Embryonic facial prominence (tissue), 1 donor: Measurements from ENCODE around the gene FGFR3.

Experiments
- DNase-seq: peaks from one replicate; pipeline ENCODE4 v3.0.0-alpha.2; 2016; ENCODE audit errors: extremely low spot score

Gene FGFR3

DNA sequence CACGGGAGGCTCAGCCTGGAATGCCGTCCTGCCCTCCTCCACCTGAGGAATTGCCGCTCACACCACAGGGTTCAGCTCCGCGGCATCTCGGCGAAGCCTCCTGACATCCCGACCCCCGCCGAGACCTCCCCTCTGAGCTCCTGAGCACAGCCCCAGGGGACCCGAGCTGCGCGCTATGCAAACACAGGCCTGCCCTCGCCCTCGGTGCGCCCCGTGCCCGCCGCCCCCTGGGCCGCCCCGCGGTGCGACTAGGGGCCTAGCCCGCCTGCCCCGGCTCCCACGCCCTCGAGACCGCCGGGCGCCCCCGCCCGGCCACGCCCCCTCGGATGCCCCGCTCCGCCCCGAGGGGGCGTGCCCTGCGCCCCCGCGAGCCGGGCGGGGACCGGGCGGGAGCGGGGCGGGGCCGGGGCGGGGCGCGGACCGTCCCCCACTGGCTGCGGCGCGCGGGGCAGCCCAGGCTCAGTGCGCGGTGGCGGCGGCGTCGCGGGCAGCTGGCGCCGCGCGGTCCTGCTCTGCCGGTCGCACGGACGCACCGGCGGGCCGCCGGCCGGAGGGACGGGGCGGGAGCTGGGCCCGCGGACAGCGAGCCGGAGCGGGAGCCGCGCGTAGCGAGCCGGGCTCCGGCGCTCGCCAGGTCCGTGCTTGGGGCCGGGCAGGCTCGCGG lies at the start of gene FGFR3:
TSS of gene FGFR3 (plus strand) at position 462 of the 664 bp plus-strand sequence. CDS start 642 bp downstream, outside the sequence.
- DNase-seq = no peak

DNA sequence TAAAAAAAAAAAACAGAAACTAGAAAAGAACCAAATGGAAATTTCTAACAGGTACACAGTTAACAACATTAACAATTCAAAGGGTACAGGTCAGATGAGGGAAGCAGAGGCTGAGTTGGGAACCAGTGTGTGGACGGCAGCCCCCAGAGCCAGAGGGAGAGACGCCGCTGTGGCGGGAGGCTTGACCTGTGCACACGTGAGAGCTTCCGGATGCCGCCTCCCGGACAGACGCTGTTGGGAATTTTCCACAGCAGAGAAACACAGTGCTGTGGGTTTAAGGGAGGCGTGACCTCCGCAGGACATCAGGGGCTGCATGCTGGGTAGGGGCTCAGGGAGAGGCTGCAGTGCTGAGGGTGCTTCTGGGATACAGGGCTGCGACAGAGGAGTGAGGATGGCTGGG lies 49.5 kb upstream of the FGFR3 start:
- DNase-seq = no peak

DNA sequence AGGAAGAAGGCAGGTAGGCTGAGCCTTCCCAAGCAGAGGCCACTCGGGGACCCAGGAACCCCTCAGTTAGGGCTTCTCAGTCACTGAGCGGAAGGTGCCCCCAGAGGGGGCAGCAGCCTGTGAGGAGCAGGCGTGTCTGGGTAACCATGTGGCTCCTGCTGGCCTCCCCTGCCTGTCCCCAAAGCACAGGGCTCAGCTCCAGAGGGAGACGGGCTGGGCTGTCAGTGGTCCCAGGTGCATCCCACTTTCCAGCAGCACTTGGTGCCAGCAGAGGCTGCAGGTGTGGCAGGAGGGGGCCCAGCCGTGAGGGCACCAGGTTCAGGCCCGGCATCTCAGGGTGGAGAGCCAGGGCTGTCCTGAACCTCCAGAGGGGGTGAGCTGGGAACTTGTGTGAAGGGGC lies 49.1 kb upstream of the FGFR3 start:
- no peak for DNase-seq

DNA sequence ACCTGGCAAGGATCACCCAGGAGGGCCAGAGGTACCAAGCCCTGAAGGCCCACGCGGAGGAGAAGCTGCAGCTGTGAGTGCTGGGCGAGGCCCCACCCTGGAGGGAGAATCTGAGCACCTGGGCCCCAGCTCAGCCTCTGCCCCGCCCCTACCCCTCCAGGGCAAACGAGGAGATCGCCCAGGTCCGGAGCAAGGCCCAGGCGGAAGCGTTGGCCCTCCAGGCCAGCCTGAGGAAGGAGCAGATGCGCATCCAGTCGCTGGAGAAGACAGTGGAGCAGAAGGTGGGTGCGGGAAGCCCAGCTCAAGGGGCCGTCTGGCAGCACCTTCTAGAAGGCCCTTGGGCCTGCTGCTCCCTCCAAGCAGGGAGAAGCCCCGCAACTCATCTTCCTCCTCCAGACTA lies 48.5 kb upstream of the FGFR3 start:
- DNase-seq = no peak

DNA sequence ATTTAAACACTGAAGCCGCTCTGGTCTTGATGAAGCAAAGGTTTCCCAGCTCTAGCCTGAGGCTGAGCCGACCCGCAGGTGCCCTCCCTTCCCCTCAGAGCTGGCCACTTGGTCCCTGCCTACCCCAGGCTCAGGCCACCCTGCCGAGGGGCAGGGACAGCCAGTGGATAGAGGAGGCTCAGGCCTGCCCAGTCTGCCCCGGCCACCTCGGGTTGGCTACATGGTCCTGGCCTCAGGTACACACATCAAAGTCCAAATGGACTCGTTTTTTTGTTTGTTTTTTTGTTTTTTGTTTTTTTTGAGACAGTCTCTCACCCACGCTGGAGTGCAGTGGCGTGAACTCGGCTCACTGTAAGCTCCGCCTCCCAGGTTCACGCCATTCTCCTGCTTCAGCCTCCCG lies 47.9 kb upstream of the FGFR3 start:
- no peak for DNase-seq

DNA sequence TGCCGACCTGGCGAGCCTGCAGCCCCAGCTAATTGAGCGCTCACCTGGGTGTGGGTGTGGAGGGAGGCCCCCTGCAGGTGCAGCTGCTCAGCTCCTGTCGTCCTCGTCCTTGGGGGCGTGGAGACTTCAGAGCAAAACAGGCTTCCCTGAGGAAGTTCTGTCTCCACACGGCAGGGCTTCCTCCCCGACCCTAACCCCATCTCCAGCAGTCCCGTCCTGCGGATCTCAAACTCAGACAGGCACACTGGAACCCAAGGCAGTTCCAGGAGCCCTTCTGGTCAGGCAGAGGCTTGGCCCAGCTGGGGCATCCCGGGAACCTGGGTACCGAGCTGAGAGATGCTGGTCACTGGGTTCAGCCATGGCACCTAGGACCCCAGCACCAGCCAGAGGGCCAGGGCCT lies 47.4 kb upstream of the FGFR3 start:
- no peak for DNase-seq

DNA sequence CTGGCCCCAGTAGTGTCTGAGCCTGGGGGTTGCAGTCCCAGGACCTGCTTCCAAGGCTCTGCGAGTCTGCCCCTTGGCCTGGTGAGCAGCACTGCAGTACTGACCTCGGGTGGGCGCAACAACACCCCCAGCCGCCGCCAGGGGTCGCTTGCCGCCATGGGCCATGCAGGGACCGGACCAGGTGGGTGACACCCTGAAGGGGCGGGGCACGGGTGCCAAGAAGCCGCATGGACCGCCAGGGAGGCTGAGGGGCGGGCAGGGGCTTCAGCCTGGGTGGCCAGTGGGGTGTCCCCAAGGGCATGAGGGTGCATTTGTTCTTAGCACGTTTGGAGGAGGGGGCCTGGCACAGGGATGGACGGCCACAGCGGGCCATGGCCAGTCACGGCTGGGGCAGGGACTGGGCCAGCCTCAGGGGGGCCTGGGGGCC lies 46.8 kb upstream of the FGFR3 start:
- DNase-seq = no peak

DNA sequence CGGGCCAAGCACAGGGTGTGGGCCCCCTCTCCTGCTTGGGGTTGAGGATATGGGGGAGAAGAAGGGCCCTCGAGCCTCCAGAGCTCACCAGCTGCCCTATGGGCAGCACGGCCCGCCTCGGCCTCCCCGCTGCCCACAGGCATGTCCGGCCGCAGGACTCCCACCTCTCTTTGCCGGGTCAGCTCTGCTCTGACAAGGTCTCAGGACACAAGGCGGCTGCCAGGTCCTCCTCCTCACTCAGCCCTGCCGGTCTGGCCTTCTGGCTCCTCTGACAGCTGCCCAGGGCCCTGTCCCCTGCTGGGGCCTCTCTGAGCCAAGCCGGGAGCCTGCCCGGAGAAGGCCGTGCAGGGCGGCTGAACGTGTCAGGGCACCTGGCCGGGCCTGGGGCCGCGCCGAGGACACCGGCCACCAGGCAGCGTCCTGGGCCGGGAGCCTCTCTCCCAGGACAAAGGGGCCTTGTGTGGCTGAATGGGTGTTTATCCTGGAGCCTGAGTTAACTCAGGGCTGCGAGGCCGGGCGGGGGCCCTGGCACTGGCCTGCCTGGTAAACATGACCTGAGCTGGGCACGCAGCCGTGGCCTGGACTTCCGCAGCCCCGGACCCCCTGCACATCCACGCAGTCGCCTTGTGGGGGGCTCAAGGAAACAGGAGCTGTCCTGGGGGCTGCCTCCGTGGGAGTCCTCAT lies 46.0 kb upstream of the FGFR3 start:
- no peak for DNase-seq

DNA sequence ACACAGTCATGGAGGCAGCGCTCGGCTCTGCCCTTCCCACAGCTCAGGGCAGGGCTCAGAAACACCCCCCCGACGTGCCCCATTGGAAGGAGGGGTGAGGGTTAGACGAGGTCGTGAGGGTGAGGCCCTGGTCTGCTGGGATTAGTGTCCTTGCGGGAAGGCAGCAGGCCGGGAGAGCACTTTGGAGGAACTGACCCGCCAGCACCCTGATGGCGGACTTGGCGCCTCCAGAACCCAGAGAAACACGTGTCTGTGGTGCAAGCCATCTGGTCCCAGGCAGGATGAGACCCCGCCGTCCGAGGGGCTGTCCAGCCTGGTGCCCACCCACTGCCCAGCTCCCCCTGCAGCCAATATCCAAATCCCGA lies 45.5 kb upstream of the FGFR3 start:
- DNase-seq = no peak

DNA sequence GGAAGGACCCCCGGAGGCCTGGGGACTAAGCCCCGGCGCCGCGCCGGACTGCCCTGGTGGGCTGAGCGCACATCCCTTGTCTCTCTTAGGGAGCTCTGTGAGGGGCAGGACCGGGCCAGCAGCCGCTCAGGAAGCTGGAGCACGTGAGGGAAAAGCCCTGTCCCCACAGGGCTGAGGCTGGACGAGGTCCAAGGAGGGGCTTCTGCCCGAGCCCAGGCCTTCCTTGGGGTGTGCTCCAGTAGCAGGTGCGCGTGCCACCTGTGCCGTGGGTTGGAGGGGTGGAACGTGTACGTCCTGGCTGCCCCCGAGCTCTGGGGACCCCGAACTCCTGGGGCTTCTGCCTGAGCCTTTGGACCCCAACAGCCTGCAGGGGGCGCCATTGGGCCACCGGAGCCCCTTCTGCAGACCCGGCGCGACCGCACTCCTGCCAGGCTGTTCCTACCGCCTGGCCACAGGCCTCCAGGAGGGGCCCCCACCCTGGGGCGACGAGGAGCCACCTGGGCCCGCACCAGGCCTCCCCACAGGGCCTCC lies 44.6 kb upstream of the FGFR3 start:
- DNase-seq = no peak

DNA sequence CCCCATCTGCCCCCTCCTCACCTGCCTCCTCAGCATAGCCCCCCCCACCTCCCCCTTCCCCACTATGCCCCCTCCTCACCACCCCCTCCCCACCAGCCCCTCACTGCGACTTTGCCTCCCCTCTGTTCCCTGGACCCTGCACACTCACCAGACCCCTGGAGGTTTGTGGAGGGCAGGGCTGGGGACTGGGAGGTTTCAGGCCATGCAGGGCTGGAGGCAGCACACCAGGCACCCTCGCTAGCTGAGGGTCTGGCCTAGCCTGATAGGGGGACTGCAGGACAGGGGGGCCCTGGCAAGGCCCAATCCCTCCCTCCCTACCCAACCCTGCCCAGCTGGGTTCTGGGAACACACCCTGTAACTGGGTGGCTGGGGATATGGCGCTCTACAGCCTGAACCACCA lies 43.7 kb upstream of the FGFR3 start:
- DNase-seq = no peak

DNA sequence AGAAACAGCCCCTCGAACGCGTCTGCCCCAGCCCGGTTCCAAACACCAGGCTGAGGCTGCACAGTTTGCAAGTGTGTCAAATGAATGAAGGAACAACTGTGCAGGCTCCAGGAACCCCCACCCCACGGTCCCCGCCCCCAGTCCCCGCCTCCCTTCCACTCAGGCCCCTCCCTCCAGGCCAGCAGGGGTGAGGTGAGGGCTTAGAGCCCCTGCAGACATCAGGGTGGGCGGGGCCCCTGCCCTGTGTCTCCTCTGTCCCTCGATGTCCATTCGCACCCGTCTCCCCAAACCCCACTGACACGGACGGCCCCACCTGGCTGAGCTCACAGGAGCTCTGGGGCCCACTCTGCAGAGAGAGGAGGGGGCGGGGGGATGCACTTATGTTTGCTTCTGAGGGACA lies 43.3 kb upstream of the FGFR3 start:
- no peak for DNase-seq

DNA sequence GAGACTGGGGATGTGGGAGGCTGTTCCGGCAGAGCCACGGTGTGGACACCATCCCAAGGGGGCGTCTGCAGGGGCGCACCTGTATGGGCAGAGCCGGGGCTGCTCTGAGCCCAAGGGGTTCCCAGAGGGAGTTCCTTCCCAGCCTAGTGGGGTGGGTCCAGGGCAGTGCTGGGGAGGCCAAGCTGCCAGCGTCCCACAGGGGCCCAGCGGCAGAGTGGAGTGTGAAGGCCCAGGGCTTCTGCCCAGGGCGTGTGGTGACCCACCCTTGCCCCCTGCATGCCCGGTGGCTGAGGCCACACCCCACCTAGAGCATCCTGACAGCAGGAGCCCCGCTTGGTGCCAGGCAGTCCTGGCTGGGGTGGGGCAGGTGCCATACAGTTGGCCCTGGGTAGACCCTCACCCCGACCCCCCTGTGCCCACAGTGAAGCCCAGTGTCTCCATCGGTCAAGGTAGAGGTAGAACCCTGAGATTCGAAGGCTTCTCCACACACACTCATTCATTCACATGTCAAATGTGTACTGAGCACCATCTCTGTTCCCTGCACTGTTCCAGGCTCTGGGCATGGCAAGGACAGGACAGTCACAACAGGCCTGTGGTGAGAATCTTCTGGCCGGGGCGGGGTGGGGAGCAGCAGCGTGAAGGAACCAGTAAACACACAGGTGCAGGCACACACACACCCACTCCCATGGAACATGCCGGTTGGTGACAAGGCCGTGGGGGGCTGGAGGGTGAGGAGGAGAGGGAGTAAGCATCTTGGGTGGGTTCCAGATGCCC lies 42.5 kb upstream of the FGFR3 start:
- no peak for DNase-seq

DNA sequence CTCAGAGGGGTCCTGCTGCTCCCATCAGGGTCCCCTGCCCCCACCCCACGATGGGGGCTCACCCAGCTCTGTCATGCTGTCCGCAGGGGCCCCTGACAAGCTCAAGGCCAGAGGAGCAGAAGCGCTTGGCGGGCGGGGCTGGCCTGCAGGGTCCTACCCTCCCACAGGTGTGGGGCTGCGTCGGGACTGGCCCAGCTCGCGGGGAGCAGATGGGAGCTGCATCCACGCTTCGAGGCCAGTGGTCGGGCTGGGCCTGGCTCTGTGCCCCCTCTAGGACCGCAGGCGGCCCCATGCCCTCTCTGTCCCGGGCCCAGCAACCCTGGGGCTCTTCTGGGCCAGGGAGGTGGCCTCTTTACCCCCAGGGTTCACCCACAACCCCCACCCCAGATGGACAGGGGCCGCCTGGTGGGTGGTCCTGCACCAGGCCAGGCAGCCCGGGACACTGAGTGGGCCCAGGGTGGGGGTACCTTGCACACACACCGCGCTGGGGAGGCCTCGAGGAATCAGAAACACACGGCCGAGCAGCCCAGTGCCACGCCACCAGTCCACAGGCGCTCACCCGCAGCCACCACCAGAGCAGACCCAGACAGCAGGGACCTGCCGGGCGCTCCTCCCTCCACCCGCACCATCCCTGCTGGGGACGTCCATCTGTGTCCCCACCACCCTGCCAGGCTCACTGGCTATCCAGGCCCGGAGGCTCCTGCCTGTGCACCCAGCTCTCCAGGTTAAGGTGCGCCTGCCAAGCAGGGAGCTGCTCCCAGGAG lies 41.8 kb upstream of the FGFR3 start:
- no peak for DNase-seq

DNA sequence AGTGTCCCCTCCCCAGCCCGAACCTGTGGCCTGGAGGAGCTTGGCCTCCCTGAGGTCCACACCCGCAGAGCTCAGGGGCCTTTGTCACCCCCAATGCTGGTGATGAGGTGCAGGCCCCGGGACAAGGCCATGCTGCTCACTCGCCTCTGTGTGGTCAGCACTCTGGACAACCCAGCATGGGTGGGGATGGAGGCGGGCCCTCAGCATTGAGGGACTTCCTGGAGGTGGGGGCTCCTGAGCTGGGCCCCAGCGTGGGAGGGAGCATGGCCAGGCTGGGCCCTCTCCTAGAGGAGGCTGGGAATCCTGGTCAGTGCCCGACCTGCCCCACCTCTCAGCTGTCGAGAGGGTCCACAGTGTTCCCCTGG lies 41.2 kb upstream of the FGFR3 start:
- no peak for DNase-seq

DNA sequence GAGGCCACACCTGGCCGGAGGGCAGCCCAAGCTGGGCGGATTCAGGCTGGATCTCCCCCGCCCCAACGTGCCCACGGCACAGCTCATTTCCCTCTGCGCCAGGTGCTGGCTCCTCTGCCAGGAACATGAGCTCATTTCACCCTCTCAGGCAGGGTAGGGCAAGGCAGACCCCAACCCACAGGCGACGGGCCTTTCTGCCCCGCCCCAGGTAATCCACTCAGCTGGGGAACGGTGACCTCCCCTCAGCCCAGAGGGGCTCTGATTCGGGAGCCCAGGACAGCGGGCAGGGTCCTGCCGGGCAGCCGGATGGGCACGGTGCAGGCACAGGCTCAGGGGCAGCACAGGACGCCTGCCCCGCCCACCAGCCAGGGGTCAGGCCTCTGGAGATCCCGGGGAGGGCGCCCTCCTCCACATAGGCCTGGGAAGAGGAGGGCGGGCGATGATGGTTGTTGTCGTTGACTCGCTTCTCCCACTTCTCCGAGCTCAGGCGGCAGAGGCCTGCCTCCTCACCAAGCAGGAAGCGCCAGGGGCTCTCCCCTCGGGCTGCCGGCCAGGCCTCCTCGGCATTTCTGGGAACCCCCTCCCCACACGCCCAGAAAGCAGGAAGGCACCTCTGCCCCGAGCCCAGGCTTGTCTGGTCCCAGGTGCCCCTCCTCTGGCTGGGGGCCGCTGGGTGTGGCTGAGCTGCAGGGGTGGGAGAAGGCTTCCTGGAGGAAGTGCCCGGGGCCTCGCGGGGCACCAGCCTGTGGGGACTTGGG lies 40.6 kb upstream of the FGFR3 start:
- no peak for DNase-seq

DNA sequence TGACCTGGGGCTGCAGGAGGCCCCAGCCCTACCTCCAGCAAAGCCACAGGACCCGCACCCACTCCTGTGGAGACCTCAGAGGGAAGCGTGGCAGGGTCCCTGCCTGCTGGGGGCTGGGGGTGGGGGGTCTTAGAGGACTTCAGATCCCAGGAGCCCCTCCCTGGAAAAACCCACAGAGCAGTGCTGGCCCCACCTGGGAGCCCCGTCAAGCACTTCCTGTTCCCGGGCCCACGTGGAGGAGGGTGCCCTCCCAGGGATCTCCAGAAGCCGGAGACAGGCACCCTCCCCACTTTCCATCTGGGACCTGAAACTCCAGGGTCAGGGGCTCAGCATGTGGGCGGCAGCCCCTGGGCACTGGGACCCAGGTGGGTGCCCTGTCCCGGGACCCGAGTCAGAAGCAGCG lies 39.8 kb upstream of the FGFR3 start:
- DNase-seq = no peak

DNA sequence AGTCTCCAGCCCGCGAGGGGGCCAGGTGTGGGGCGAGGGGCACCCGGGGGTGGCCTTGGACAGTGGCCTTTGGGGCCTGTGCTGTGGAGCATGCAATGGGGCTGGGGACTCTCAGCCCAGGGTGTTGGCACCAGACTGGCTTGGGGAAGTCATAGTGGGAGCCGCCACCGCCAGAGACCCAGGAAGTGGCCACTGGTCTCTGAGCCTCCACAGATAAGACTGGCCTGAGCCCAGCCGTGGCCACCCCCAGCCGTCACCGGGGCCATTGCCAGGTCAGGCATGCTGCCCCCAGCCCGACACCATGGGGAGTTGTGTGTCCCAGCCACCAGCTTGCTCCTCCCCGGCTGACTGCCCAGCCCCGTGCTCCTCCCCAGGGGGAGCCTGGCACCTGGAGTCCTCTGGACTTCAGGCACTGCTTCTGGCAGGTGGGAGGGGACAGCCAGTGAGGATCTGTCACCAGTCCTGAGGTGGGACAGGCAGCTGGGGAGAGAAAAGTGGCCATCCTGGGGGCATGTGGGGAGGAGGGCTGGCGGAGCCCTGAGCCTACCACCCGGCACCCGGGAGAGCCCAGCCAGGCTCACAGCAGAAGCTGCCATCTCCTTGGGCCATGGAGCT lies 39.3 kb upstream of the FGFR3 start:
- DNase-seq = no peak

DNA sequence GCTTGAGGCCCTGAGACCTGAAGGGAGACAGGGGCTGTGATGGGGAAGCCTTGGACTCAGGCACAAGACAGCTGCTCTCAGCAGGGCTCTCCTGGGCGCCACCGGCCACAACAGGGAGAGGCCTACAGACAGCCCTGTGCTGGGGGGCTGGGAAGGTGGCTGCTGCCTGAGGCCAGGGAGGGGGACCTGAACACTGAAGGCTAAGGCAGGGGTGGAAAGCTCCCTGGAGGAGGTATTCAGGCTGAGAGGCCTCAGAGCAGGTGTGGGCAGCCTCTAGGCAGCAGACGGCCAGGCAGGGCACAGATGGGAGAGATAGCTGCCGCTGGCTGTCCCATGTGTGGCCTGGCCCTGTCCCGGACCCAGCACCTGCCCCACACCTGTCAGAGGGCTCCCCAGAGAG lies 38.8 kb upstream of the FGFR3 start:
- no peak for DNase-seq

DNA sequence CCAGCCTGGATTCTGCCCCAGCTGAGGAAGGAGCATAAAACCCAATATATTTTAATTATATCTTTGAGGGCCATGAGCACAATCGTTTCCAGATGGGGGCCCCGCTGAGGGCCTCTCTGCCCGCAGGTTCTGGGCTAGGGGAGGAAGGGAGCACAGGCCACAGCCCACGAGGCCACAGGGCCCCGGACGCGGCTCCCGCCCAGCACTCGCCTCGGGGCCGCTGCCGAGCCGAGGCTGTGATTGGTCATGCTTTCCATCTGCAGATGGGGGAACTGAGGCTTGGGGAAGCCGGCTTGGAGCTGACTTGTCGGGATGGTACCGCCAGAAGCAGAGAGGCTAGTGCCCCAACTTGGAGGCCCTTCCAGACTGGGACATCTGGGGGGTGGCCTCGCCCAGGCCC lies 37.8 kb upstream of the FGFR3 start:
- DNase-seq = no peak

DNA sequence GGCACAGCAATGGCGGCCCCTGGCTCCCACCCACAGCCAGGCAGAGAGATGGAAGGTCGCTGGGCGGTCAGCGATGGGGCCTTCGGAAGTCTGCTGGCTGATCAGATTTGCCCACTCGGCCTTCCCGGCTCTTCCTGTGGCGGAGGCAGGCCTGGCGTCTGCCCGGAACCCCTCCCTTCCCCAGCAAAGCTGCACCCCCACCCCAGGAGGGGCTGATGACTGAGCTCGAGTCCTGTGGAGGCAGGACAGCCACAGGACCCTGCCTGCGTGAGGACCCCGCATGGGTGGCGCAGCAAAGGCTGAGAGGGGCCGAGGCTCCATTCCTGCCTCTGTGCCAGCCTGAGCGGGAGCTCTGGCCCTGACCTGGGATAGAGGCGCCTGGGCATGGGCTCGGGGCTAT lies 37.0 kb upstream of the FGFR3 start:
- no peak for DNase-seq
